ENCODE measurements around the gene RETREG1.
"Not testable (repeated sequence)": the region's sequence is repeated elsewhere in the genome, so short reads cannot be mapped to it uniquely, and the experiment has no call there.

Gene RETREG1

GRCh38 chr5:16456103-16456832 is 160.5 kb downstream of the RETREG1 start:
- no peak for DNase-seq (ENCODE audit: low read depth)

GRCh38 chr5:16455668-16456067 is 161.1 kb downstream of the RETREG1 start:
- DNase-seq (ENCODE audit: low read depth), result no peak

DNA sequence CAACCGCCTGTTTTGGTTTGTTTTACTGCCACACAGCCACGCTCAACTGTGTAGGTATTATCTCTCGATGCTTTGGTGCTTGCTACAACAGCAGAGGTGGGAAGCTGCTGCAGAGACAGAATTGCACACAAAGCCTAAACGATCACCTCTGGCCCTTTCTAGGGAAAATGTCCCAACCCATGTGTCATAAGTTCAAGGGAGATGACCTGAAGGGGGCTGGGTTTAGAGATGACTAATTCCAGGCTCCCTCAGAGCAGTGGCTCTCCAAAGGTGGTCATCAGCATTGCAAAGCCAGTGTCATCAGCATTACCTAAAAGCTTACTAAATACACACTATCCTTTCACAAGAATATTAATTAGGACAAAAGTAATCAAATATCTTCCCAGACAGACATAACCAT is 162.1 kb downstream of the RETREG1 start:
- no peak for DNase-seq (ENCODE audit: low read depth)

GRCh38 chr5:16453609-16454008 is 163.2 kb downstream of the RETREG1 start:
- DNase-seq (ENCODE audit: low read depth), result no peak

DNA sequence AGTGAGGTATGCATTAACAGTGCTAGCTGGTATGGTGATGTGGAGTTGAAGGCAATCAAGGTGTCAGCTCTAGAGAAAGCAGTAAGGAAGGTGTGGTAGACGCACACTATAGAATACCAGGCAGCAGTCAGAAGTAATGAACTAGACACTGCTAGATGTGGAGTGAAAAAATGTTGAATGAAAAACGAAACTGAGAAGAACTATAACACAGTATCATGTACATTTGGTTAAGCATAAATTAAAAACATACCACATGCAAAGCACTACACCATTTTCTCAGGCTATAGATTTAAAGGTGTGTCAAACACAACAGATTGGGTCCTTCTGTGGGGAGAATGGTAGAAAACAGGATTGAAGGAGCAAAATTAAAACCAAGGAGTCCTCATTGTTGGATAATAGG is 166.6 kb downstream of the RETREG1 start:
- no peak for DNase-seq (ENCODE audit: low read depth)

DNA sequence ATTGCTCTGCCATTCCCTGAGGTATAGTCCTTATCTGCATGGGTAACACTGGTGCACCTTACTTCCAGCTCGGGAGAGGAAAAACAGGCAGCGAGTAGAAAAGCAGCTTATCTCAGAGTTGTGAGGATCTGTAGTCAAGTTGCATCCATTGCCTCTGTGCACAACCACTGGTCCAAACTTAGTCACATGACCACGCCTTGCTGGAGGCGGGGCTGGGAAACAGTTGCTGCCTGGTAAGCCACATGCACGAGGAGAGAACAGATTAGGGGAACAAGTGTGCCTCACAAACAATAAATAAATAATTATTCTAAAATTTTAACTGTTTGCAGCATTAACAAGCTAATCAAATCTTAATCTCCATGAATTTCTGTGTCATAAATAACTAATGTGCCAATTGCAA is 169.8 kb downstream of the RETREG1 start:
- DNase-seq (ENCODE audit: low read depth), result no peak

DNA sequence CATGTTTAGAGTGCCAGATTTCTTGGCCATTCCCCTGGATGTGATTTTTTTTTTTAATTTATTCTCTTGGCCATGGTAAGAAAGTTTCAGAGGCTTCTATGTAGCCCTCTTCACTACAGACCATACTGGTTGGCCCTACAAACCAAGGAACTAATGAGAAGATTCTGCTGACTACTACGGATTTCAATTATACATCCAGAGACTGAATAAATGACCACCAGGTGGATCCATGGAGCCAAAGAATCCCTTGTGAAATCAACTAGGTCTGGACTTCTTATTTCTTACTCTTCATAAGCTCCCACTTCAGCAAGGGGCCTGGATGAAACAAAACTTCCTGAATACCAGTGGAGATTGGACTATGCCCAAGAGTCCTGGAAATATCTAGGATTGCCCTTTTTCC is 178.8 kb downstream of the RETREG1 start:
- DNase-seq (ENCODE audit: low read depth), result no peak

- DNase-seq (ENCODE audit: low read depth), result not testable (repeated sequence)
These were observed 180.6 kb downstream of the RETREG1 start for GRCh38 chr5:16436065-16436682.

DNA sequence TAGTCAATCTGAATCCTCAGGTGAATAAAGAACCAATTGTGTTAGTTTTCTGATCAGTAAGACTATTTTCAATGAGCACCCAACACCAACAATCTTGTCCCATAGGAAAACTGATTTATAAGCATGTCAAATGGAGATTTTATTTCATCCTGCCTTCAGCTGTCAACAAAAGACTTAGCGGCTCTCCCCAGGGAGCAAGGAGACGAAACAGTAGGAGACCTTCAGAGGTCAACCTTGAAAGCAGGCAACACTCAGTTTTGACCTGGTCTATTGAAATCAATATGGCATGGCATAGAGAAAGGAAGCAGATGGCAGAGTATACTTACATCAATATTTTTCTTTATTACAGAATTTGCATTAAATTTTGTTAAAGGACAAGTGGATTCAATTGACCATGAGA is 185.3 kb downstream of the RETREG1 start:
- no peak for DNase-seq (ENCODE audit: low read depth)

DNA sequence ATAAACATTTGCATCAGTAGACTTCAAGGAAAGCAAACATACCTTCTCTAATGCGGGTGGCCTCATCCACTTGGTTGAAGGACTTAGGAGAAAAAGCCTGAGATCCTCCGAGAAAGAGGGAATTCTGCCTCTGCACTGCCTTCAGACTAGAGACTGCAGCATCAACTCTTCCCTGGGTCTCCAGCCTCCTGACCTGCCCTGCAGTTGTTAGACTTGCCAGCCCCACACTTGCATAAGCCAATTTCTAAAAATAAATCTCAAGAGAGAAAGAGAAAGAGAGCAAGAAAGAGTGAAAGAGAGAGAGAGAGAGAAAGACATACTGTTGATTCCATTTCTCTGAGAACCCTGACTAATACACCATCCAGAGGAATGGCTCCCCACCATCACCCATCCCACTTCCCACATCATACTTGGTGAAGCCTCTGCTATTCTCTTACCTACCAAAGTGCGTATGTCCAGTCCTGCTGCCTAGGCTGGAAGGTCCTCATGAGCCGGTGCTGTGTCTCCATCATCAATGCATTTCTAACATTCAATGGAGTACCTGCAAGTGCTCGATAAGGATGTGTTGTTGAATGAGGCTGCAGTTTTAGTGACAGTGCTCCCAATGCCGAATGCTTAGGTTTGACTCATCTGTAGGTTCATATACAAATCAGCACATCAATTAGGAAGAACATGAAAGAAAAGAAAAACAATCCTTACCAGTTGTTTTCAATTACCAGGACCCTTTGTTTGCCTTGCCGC is 186.3 kb downstream of the RETREG1 start:
- DNase-seq (ENCODE audit: low read depth), result no peak

DNA sequence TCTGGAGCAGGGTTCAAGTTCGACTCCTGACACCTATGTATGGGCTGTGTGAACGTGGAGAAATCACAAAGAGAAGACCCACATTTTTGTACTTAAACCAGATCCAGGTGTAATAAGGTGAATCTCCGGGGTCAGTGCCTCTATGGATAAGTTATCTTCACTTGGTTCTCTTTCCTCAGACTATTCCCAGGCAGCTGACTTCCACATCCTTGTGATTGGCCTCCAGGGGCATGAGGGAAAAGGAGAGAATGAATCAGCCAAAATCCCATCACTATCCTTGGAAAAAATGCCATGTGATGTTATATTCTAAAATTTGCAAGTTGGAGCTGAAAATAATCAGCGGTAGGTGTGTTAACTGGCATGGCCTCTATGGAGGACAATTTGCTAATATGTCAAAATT is 188.4 kb downstream of the RETREG1 start:
- no peak for DNase-seq (ENCODE audit: low read depth)

DNA sequence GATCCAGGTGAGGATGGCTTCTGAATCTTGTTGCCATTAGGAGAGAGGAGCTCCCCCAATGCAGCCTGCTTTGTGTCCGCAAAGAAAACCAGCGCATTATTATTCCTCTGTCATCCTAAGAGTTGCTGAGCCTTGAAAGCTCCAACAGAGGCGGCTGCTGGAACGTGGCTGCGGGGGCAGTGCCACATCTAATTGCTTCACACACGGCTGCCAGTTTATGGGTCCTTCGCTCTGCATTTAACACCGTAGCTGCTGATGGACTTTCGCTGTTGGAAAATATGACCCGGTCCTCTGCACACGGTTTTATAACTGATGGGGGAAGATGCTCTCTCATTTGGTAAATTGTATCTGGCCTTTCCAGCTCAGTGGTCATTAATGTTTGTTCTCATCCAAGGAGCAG is 189.2 kb downstream of the RETREG1 start:
- no peak for DNase-seq (ENCODE audit: low read depth)

Measured in T-helper 22 cell (primary cell).